ENCODE results near the gene JAM3.

The JAM3 gene

DNA sequence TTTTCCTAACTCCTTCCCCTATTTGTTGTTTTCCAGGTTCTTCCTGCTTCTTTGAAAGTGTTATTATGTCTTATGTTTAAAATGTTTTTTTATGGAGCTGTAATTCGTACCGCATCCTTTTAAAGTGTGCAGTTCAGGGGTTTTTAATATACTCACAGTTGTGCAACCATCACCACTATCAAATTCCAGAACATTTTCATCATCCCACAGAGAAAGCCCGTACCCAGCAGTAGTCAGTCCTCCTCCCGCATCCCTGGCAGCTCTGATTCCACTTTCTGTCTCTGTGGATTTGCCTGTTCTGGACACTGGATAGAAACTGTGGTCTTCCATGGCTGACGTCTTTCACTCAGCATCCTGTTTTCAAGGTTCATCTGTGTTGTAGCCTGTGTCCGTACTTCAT lies 73.7 kb downstream of the JAM3 start:
- no peak for DNase-seq (ENCODE audit: low read depth in 2 of 3, low spot score in 1 of 3)

DNA sequence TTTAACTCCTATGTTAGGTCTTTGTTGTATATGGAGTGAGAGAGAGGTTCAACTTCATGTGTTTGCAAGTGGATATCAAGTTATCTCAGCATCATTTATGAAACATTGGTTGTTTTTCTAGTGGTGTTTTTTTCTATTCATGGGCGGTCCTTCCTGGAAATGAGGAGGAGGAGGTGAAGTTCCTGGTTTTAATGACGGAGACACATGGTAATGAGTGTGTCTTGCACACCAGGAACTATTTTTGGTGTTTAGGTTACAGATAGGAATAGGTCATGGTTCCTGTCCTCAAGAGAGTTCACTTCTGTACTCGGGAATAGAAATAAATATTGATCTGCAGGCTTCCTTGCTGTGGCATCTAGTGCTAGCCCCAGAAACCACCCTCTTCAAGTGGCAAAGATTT lies 74.9 kb downstream of the JAM3 start:
- DNase-seq (ENCODE audit: low read depth in 2 of 3, low spot score in 1 of 3) = no peak

DNA sequence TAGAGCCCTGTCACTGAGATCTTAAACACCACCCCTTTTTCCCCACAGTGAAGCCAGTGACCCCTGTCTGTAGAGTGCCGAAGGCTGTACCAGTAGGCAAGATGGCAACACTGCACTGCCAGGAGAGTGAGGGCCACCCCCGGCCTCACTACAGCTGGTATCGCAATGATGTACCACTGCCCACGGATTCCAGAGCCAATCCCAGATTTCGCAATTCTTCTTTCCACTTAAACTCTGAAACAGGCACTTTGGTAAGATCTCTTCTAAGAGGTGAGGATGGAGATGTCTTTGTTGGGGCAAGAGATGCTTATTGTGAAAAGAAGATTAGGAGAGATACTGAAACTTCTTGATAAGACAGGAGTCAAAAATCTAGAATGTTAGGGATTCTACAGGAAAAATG lies 75.9 kb downstream of the JAM3 start:
- DNase-seq (ENCODE audit: low read depth in 2 of 3, low spot score in 1 of 3) = no peak

DNA sequence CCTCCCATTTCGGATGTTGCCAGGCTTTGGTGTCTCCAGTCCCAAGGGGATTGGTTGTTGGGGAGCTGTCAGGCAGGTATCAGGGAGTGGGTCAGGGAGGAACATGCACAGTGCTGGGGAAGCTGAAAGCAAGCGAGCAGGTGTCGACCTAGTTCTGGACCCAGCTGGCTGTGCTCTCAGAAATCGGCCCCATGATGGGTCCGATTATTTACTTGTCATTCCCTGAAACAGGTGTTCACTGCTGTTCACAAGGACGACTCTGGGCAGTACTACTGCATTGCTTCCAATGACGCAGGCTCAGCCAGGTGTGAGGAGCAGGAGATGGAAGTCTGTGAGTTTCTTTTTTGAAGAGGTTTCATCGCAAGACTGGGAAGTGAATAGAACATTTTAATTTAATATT lies 76.8 kb downstream of the JAM3 start:
- no peak for DNase-seq (ENCODE audit: low read depth in 2 of 3, low spot score in 1 of 3)

DNA sequence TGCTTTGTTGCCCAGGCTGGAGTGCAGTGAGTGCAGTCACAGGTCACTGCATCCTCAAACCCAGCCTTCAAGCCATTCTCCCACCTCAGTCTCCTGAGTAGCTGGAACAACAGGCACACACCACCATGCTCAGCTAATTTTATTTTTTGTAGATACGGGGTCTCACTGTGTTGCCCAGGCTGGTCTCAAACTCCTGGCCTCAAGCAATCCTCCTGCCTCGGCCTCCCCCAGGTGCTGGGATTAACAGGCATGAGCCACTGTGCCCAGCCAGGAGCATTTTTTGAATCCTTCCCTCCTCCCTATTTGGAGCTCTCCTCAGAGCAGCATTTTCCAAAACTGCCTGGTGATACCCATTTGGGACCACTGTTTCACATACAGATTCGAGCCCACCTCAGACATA lies 77.7 kb downstream of the JAM3 start:
- DNase-seq (ENCODE audit: low read depth in 2 of 3, low spot score in 1 of 3) = no peak

DNA sequence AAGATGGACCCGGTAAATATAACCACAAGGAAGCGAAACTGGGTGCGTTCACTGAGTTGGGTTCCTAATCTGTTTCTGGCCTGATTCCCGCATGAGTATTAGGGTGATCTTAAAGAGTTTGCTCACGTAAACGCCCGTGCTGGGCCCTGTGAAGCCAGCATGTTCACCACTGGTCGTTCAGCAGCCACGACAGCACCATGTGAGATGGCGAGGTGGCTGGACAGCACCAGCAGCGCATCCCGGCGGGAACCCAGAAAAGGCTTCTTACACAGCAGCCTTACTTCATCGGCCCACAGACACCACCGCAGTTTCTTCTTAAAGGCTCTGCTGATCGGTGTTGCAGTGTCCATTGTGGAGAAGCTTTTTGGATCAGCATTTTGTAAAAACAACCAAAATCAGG lies 80.5 kb downstream of the JAM3 start:
- no peak for DNase-seq (ENCODE audit: low read depth in 2 of 3, low spot score in 1 of 3)

DNA sequence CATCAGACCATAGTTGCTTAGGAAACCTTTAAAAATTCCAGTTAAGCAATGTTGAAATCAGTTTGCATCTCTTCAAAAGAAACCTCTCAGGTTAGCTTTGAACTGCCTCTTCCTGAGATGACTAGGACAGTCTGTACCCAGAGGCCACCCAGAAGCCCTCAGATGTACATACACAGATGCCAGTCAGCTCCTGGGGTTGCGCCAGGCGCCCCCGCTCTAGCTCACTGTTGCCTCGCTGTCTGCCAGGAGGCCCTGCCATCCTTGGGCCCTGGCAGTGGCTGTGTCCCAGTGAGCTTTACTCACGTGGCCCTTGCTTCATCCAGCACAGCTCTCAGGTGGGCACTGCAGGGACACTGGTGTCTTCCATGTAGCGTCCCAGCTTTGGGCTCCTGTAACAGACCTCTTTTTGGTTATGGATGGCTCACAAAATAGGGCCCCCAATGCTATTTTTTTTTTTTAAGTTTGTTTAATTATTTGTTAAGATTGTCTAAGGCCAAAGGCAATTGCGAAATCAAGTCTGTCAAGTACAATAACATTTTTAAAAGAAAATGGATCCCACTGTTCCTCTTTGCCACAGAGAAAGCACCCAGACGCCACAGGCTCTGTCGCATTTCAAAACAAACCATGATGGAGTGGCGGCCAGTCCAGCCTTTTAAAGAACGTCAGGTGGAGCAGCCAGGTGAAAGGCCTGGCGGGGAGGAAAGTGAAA lies 81.5 kb downstream of the JAM3 start:
- DNase-seq (ENCODE audit: low read depth in 2 of 3, low spot score in 1 of 3) = no peak

DNA sequence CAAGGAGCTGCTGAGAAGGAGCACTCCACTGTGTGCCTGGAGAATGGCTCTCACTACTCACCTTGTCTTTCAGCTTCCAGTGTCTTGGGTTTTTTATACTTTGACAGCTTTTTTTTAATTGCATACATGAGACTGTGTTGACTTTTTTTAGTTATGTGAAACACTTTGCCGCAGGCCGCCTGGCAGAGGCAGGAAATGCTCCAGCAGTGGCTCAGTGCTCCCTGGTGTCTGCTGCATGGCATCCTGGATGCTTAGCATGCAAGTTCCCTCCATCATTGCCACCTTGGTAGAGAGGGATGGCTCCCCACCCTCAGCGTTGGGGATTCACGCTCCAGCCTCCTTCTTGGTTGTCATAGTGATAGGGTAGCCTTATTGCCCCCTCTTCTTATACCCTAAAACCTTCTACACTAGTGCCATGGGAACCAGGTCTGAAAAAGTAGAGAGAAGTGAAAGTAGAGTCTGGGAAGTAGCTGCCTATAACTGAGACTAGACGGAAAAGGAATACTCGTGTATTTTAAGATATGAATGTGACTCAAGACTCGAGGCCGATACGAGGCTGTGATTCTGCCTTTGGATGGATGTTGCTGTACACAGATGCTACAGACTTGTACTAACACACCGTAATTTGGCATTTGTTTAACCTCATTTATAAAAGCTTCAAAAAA lies 82.3 kb downstream of the JAM3 start:
- DNase-seq (ENCODE audit: low read depth in 2 of 3, low spot score in 1 of 3) = no peak

DNA sequence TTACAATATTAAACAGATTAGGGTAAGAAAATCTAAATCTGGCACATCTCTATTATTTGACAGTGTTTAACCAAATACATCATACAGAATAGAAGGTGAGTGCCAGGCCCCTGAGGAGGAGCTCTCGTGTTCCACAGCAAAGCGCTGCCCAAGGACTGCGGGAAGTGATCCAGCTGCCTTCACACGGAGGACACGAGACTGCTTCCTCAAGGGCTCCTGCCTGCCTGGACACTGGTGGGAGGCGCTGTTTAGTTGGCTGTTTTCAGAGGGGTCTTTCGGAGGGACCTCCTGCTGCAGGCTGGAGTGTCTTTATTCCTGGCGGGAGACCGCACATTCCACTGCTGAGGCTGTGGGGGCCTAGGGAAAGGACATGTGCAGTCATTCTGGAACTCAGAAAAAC lies 83.8 kb downstream of the JAM3 start:
- DNase-seq (ENCODE audit: low read depth in 2 of 3, low spot score in 1 of 3) = no peak

DNA sequence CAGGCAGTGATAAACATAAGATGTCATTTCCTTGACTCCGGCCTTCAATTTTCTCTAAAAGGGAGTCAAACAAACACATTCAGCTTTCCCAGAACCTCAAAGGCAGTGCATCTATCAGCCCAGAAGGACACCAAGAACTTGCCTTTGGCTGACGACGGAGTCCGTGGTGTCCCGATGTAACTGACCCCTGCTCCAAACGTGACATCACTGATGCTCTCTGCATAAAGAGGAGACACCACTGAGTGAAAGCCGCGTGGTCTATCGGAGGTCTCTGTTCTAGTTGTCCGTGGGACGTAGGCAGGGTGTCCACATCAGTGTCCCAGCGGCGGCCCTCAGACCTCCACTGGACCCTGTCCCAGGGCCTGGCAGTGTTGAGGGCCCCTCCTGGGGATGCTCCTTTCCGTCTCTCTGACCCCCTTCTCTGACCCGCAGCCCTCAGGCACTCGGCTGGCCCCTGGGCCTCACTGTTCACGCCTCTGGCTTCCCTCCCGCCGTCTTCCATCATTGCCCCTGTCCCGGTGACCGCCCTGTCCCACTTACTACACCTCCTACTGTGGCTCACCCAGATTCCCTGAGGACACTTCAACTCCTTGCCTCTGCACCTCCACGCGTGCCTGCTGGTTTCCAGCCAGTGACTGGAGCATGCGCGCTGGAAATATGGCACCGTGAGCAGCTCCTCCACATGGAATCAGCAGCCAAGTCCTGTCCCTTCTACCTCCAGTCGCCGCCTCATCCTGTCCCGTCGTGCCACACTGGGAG lies 84.5 kb downstream of the JAM3 start:
- DNase-seq (ENCODE audit: low read depth in 2 of 3, low spot score in 1 of 3) = no peak

DNA sequence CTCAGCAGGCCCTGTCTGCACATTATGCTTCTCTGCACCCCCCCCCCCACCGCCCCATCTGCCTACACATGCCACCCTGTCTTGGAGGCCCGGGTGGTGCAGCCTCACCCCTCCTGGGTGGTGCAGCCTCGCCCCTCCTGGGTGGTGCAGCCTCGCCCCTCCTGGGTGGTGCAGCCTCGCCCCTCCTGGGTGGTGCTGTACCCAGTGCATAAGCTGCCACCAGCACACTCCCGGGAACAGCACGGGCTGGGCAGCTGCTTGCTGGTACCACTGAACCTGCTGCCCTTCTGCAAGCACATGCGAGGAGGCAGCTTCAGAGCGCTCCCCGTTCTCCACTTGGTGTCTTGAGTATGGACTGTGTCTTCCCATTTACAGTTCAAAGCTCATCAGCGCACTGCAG lies 85.6 kb downstream of the JAM3 start:
- DNase-seq (ENCODE audit: low read depth in 2 of 3, low spot score in 1 of 3) = no peak

DNA sequence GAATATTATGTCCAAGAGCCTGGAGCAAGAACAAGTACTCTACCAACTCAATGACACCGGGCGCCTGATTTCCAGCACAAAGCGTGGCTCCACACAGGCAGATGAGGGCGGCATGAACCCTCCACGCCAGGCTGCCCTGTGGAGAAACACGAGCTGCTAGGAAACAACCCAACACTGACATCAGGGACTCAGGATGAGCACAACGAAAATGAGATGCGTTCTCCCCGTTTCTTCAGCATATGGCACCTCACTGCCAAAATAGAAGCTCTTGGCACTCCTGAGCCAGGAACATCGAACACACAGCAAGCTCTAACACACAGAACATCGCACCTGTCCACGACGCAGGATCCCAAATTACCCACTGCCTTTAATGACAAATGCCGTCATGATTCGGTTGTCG lies 86.6 kb downstream of the JAM3 start:
- no peak for DNase-seq (ENCODE audit: low read depth in 2 of 3, low spot score in 1 of 3)

DNA sequence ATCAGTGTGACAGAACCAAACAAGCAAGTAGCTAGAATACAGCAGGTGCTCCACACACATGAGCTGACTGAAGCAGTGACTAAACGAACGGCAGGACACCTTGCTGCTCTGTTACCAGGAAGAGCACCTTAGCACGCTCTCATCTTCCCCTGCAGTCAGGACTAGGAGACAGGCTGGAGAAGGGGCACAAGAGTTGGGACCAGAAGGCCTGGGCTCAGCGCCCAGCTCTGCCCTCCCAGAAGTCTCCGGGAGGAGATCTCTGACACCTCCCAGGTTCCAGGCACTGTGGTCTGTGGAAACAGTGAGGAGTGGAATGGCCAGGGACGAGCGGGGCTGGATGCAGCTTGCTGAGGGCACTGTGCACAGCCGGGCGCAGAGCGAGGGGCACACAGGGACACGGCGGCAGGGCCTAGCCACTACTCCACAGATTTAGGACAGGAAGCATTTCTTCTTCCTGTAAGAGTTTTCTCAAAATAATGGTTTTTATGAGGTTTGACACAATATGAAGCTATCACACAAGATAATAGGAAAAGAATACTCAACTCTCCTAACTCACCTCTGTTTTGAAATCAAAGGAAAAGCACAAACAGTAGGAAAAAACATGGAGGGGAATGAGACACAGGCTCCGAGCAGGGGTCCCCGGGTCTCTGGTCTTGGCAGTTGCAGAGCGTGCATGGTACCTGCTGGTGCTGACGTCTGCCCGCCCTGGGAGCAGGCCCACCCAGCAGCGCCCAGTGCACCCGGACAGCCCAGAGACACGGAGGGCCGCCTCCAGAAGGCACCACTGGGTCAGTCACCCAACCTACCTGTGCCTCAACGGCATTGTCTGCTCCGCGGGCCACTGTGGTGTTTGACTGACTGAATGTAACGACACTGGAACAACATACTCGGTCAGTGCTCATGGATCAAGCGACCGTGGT lies 87.3 kb downstream of the JAM3 start:
- DNase-seq (ENCODE audit: low read depth in 2 of 3, low spot score in 1 of 3) = no peak

DNA sequence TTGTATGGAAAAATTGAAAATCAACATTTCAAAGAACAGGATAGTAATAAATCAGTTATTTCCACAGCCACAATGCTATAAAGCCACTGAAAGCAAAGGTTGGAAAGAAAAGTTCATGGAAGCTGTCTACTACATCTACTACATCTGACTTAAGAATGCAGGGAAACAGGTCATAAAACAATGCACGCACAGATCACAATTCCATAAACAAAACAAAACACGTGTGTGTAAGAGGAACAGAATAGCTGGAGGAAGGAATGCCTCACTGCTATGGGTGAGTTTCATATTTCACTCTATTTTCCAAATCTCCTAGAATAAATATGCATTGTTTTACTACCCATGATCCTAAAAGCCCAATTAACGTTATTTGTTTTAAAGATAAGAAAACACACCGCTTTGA lies 88.6 kb downstream of the JAM3 start:
- DNase-seq (ENCODE audit: low read depth in 2 of 3, low spot score in 1 of 3) = no peak

DNA sequence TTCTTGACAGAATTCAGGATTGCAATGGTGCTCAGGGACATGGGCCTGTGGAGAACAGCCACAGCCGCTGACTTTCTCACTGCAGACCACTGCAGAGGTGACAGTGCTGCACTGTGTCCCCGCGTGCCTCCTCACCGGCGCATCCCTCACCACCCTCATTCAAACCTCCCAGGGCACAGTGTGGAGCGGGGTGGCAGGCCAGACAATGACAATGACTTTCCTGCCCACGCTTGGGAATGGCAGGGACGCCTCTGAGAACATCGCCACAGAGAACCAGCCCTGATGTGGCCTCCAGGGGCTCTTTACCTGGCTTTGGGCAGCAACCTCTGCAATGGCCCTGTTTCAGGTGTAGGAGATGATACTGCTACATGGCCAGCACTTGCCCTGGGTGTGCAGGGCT lies 89.2 kb downstream of the JAM3 start:
- DNase-seq (ENCODE audit: low read depth in 2 of 3, low spot score in 1 of 3) = no peak

DNA sequence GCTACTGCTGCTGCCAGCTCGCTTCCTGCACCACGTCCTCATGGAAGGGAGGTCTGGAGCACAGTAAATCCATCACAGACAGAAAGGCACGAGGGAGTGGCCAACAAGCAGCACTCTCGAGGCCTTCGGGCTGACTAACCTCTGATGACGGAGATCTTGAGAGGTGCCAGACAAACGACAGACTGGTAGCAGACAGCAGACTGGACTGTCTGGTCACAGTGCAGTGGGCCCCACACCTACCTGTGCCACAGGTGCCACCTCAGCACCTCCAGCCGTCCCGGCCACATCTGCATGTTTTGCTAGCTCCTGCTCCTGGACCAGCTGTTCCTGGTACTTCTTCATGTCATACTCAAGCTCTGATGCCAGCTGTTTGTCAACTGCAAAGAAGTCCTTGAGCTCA lies 90.8 kb downstream of the JAM3 start:
- no peak for DNase-seq (ENCODE audit: low read depth in 2 of 3, low spot score in 1 of 3)

DNA sequence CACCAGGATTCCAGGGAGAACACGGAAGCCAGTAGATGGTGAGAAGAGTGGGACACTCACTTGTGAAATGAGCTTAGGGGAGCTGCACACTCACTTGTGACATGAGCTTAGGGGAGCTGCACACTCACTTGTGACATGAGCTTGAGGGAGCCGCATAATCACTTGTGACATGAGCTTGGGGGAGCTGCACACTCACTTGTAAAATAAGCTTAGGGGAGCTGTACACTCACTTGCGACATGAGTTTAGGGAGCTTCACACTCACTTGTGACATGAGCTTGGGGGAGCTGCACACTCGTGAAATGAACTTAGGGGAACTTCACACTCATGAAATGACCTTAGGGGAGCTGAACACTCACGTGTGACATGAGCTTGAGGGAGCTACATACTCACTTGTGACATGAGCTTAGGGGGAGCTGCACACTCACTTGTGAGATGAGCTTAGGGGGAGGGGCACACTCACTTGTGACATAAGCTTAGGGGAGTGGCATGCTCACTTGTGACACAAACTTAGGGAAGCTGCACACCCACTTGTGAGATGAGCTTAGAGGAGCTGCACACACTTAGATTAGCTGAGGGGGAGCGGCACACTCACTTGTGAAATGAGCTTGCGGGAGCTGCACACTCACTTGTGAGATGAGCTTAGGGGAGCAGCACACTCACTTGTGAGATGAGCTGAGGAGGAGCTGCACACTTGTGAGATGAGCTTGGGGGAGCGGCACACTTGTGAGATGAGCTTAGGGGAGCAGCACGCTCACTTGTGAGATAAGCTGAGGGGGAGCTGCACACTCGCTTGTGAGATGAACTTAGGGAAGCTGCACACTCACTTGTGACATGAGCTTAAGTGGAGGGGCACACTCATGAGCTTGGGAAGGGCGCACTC lies 95.9 kb downstream of the JAM3 start:
- DNase-seq (ENCODE audit: low read depth in 2 of 3, low spot score in 1 of 3) = no peak

DNA sequence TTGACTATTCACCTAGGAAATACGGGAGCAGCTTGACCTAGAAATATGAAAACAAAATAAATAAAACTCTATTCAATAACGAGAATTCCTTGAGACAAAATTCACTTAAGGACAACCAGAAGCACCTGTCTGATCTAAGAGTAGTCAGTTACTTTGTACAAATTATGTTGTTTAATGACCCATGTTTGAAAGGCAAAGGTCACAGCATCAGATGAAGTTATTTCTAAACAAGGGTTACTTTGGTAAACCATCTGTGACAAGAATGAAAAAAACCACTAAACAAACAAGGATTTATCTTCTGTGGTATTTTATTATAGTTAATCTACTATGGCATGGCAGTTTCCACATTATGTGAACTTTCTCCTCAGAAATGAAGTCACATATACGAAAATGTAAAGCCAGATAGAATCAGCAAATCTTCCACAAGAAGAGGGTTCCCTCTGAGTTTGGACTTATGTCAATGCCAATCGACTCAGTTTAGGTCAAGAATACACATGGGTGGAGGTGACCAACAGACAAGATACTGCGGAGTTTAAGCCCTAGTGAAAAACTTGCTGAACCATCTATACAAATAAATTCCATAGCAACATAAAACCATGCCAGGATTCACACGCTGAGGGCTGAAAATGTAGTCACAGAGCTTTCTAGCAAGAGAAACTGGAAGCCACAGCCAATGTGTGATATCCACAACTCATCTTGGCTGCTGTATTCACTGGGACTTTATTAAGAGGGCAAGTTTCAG lies 101.5 kb downstream of the JAM3 start:
- DNase-seq (ENCODE audit: low read depth in 2 of 3, low spot score in 1 of 3) = no peak

DNA sequence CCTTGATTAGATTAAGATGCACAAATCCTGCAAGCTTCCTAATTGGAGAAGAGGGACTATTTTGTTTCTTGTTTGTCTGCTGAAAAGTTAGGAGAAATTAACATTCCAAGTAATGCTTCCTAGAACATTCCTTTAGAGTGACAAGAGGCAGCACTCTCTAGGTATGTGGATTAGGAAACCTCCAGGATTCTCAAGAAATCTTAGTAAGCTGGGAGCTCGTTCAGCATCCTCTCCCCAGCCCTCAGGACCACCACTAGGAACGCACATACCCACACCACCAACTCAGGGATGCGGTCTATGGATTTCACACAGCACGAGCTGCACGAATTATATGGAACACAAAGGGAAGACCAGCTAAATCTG lies 102.0 kb downstream of the JAM3 start:
- DNase-seq (ENCODE audit: low read depth in 2 of 3, low spot score in 1 of 3) = no peak

DNA sequence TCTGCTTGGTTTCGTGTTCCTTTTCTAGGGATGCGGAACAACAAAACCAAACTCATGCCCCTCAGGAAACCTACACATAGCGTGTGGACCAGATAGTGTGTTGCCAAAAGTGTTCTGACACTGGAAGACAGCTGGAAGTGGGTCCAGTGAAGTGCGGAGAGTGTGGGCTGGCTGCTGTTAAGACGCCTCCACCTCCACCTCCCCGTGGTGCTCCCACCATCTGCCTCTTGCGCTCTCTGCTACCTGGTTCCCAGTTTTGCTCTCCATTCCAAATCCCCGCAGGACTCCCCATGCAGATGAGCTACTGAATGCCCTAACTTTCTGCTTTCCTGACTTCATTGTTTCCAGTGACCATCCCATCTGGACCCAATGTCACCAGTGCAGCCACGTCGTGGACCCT lies 103.1 kb downstream of the JAM3 start:
- no peak for DNase-seq (ENCODE audit: low read depth in 2 of 3, low spot score in 1 of 3)
